GM12872 (cell line): Measurements from ENCODE around the gene ECHS1.

Source experiments
- CTCF ChIP-seq: IDR thresholded peaks from 3 replicates; pipeline ENCODE4 v1.5.1; 2011; ENCODE audit warnings: low read depth, mild to moderate bottlenecking, low read length, moderate library complexity; ENCODE audit not compliant: insufficient read depth

Gene ECHS1

GRCh38 chr10:133418289-133418993 lies 45.3 kb upstream of the ECHS1 start:
- TF ChIP-seq CTCF: no peak

- no peak for TF ChIP-seq CTCF
Observed at GRCh38 chr10:133415752-133416151, 42.6 kb upstream of the ECHS1 start.

GRCh38 chr10:133412381-133412711 lies 39.2 kb upstream of the ECHS1 start:
- TF ChIP-seq CTCF: no peak

GRCh38 chr10:133411523-133412380 lies 38.6 kb upstream of the ECHS1 start:
- no peak for TF ChIP-seq CTCF

GRCh38 chr10:133405844-133406527 lies 32.8 kb upstream of the ECHS1 start:
- no peak for TF ChIP-seq CTCF

GRCh38 chr10:133405272-133405671 lies 32.1 kb upstream of the ECHS1 start:
- TF ChIP-seq CTCF: no peak

- TF ChIP-seq CTCF: no peak
Observed at GRCh38 chr10:133403784-133404183, 30.6 kb upstream of the ECHS1 start.
